K562 (cell line): ENCODE data around the gene NMRAL1. TPM values are rescaled to one million over a fixed set of nuclear protein-coding genes. Genes with fewer than 3 reads are reported as not detected.

Experiments
- ATAC-seq: fragments of 200-7000 bp; cut with Tn5 transposase; 3 replicates; pipeline ENCODE4 v1.9.1; 2020; ENCODE audit warnings: moderate library complexity
- BruUV-seq: library from RNA; stranded (reverse); fragments of 400-500 nt; replicated peaks from 2 replicates; lab custom pipeline; 2021; lab: Mats Ljungman, UMichigan
- CTCF ChIA-PET: fragments of 300-600 bp; formaldehyde crosslinking; extraction: SDS; loops from one replicate; lab custom pipeline; 2021; ENCODE audit warnings: low intra/inter-chr PET ratio; lab: Yijun Ruan, JAX
- POLR2A ChIA-PET: fragments of 300-600, 350-650 bp; sonication (Branson Sonifier 250); formaldehyde crosslinking; extraction: SDS; loops from one replicate; lab custom pipeline; 2021; ENCODE audit warnings: antibody characterized with exemption, inconsistent platforms; lab: Yijun Ruan, JAX
- DNase-seq, 4 experiments: peaks; one replicate each; pipeline versions ENCODE4 v3.0.0 to v3.0.0-alpha.2; 2011 to 2018; ENCODE audit warnings: low spot score in 3 of 4, mixed read lengths in 3 of 4; ENCODE audit errors: extremely low read depth in 1 of 4
- FAIRE-seq: peaks from 2 replicates; lab custom pipeline; 2011; peaks lifted over from hg19 to GRCh38; lab: Jason Lieb, UNC
- H2AFZ ChIP-seq: 2 replicates; pipeline ENCODE4 v1.6.0; 2011; ENCODE audit warnings: low read depth, low read length, control low read depth, inconsistent platforms
- H3K27ac ChIP-seq: fragments of 200-600 bp; 3 replicates; pipeline ENCODE4 v1.8.0; 2011; ENCODE audit warnings: low read depth, mild to moderate bottlenecking, control low read depth, inconsistent platforms, low read length, moderate library complexity, mixed read lengths; ENCODE audit errors: extremely low read depth
- H3K27me3 ChIP-seq, 2 experiments: fragments of 300-600 bp in 1 of 2; 2 replicates in 1 of 2; 3 replicates in 1 of 2; pipeline versions ENCODE4 v1.6.0 to v1.8.0; 2011; ENCODE audit warnings: inconsistent platforms in 2 of 2, low read length in 2 of 2, mild to moderate bottlenecking in 1 of 2, mixed read lengths in 1 of 2, moderate library complexity in 1 of 2; ENCODE audit not compliant: control insufficient read depth in 2 of 2, insufficient read depth in 2 of 2
- H3K36me3 ChIP-seq: fragments of 300-600 bp; 3 replicates; pipeline ENCODE4 v1.8.0; 2011; ENCODE audit warnings: mild to moderate bottlenecking, low read length, inconsistent platforms; ENCODE audit not compliant: control insufficient read depth, insufficient read depth
- H3K4me1 ChIP-seq, 2 experiments: fragments of 200-600 bp in 1 of 2; replicated peaks in 1 of 2; 2 replicates in 1 of 2; 3 replicates in 1 of 2; pipeline versions ENCODE4 v1.5.1 to v1.8.0; 2011; ENCODE audit warnings: inconsistent platforms in 2 of 2, low read length in 2 of 2, mild to moderate bottlenecking in 1 of 2, mixed read lengths in 1 of 2, moderate library complexity in 1 of 2; ENCODE audit not compliant: control insufficient read depth in 2 of 2, insufficient read depth in 2 of 2
- H3K4me2 ChIP-seq: 2 replicates; pipeline ENCODE4 v1.6.1; 2011; ENCODE audit warnings: low read length, control low read depth, inconsistent platforms, mixed read lengths; ENCODE audit not compliant: insufficient read depth
- H3K4me3 ChIP-seq: fragments of 200-600 bp; sonication (generic), shearing (Covaris generic); 2 replicates; pipeline ENCODE4 v1.5.1; 2016; ENCODE audit warnings: control low read depth, inconsistent platforms
- H3K79me2 ChIP-seq: fragments of 200-600 bp; 3 replicates; pipeline ENCODE4 v1.8.0; 2011; ENCODE audit warnings: low read length, inconsistent platforms; ENCODE audit not compliant: control insufficient read depth, insufficient read depth
- H3K9ac ChIP-seq, 2 experiments: 2 replicates each; pipeline versions ENCODE4 v1.6.0 to v1.6.1; 2011; ENCODE audit warnings: low read depth in 2 of 2, low read length in 2 of 2, control low read depth in 1 of 2, inconsistent platforms in 1 of 2, mild to moderate bottlenecking in 1 of 2, mixed read lengths in 1 of 2; ENCODE audit not compliant: insufficient read depth in 1 of 2
- H3K9me1 ChIP-seq: one replicate; pipeline ENCODE4 v1.6.0; 2011; ENCODE audit warnings: inconsistent platforms, mild to moderate bottlenecking, low read length, moderate library complexity; ENCODE audit not compliant: control insufficient read depth, insufficient read depth
- H3K9me3 ChIP-seq: replicated peaks from 2 replicates; pipeline ENCODE4 v1.5.1; 2011; ENCODE audit warnings: low read depth, low read length, inconsistent platforms; ENCODE audit not compliant: control insufficient read depth, insufficient read depth
- H4K20me1 ChIP-seq: replicated peaks from 2 replicates; pipeline ENCODE4 v1.6.1; 2011; ENCODE audit warnings: low read length, inconsistent platforms, mixed read lengths; ENCODE audit not compliant: control insufficient read depth, insufficient read depth
- RAD51 ChIP-seq: fragments of 450-650 bp; IDR thresholded peaks from 2 replicates; pipeline ENCODE4 v1.7.1; 2016; ENCODE audit warnings: low read depth, mild to moderate bottlenecking, borderline replicate concordance
- ZNF785 ChIP-seq: fragments of 250-450 bp; sonication (Bioruptor Pico); IDR thresholded peaks from 2 replicates; pipeline ENCODE4 v1.4.0; 2020; ENCODE audit warnings: mild to moderate bottlenecking
- WGBS: fragments of 100-300 bp; shearing (Covaris generic); methylation state at CpG from one replicate; pipeline ENCODE4 v1.1.6; 2016; ENCODE audit warnings: low coverage, mixed read lengths; ENCODE audit not compliant: insufficient coverage; ENCODE audit errors: missing lambda C conversion rate; 5-methylcytosine and 5-hydroxymethylcytosine counted together
- in situ Hi-C: fragments of 300-500 bp; cut with MboI; formaldehyde crosslinking; loops from 4 replicates; pipeline ENCODE4 v1.15.0; 2018; ENCODE audit warnings: inconsistent platforms, mixed read lengths
- intact Hi-C: fragments of 100-400 bp; cut with micrococcal nuclease; formaldehyde crosslinking; loops from 2 replicates; pipeline ENCODE4 v1.14.2; 2022
- polyA plus RNA-seq, 8 experiments: library from polyadenylated mRNA; depleted of rRNA in 4 of 8; stranded (reverse) in 5 of 8; unstranded in 3 of 8; fragments of >200 nt; fragmentation: Nextera tagmentation in 2 of 8; fragmentation: Illumina TruSeq in 1 of 8; extraction: Ambion mirVana in 2 of 8; extraction: Trizol in 1 of 8; gene quantifications; 2 replicates each; pipeline versions ENCODE4 v1.2.1 to v1.2.3, GENCODE V29; 2011 to 2014; ENCODE audit warnings: inconsistent platforms in 1 of 8, missing spikeins in 1 of 8
- total RNA-seq, 7 experiments: library from RNA; depleted of rRNA in 6 of 7; stranded (reverse); fragments of >200 nt in 6 of 7; fragmentation: Illumina TruSeq in 2 of 7; extraction: Trizol in 2 of 7; gene quantifications; 2 replicates each; pipeline versions ENCODE4 v1.2.1 to v1.2.3, GENCODE V29; 2011 to 2021; ENCODE audit warnings: low replicate concordance in 1 of 7
- TF ChIP-seq, protein P1 (sequence below): fragments of 450-650 bp; IDR thresholded peaks from 2 replicates; pipeline ENCODE4 v1.6.1; 2016; ENCODE audit warnings: mild to moderate bottlenecking, moderate library complexity
- TF ChIP-seq, protein P2 (sequence below): fragments of 150-350 bp; IDR thresholded peaks from 2 replicates; pipeline ENCODE4 v1.6.1; 2014; ENCODE audit warnings: low read depth, mild to moderate bottlenecking, low read length, borderline replicate concordance

The NMRAL1 gene
- total and polyA plus RNA-seq, 9 of the 15 experiments (the other 6 are each of a cell fraction or from before 2014, with no cell fraction given) = 6.3 to 116 (median 63.2) TPM

DNA sequence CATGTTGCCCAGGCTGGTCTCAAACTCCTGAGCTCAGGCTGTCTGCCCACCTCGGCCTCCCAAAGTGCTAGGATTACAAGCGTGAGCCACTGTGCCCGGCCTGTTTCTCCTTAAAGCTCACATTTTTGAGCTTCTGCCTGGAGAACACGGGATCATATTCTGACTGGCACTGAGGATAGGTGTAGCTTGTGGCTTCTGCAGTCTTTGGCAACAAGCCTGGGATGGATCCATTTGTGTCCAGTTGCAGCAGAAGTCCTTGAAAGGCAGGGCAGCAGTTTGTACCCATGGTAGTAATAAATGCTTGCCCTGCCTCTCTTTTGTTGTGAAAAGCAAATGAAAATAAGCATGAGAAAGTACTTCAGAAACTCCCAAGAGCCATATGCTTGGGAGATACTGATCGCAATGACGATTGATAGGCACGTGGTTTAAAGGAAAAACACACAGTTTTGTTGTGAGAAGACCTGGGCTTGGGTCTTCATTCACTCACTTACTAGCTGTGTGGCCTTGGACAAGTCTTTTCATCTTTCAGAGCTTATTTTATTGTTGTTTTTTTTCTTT is 54.9 kb downstream of the NMRAL1 start:
- FAIRE-seq = no peak
- H3K9ac ChIP-seq = peak overlapping the region in 1 of 2 experiments; percentile 3; a peak in 1 of 4 replicates
- no peaks in the 10 kb centered on the region for H3K9me1 ChIP-seq
- no peaks in the 10 kb centered on the region for H3K27me3 ChIP-seq
- peaks cover 22% of the 10 kb centered on the region for H3K79me2 ChIP-seq
- peaks cover 3% of the 10 kb centered on the region; the same call in 1 of the 3 replicates for H3K36me3 ChIP-seq
- no peak overlapping the region for H3K4me2 ChIP-seq
- CTCF ChIA-PET = no interaction called here
- H3K4me3 ChIP-seq = no peak overlapping the region
- in situ Hi-C loops (no loop called here), intact Hi-C loops (loop anchor here (10.0 kb wide), 1 partner anchor 535 kb away; the partner anchor contains the start of gene SEC14L5)
- BruUV-seq = no TSS peak
- no peaks in the 10 kb centered on the region for H3K9me3 ChIP-seq
- H2AFZ ChIP-seq = peak overlapping the region; percentile 68
- H4K20me1 ChIP-seq = peaks cover 13% of the 10 kb centered on the region
- 36% methylated on average over 7 of the region's 7 CpGs for WGBS
- no peak overlapping the region for H3K27ac ChIP-seq
- POLR2A ChIA-PET = interaction anchor here (0.6 to 1.0 kb wide), 5 partner anchors 9 to 68 kb away, joined by 3 read pairs; partner anchors contain the start of genes NMRAL1 and PAM16
- no peak for ATAC-seq
- H3K4me1 ChIP-seq = peaks cover 17 to 35% of the 10 kb centered on the region in 2 experiments; a peak in 4 of 5 replicates
- DNase-seq = no peak
- TF ChIP-seq ZNF785 (CRISPR knock-in tag) (no peak), RAD51 (peak; percentile 49; the same call in 1 of the 2 replicates)
- TF ChIP-seq, protein P1, sequence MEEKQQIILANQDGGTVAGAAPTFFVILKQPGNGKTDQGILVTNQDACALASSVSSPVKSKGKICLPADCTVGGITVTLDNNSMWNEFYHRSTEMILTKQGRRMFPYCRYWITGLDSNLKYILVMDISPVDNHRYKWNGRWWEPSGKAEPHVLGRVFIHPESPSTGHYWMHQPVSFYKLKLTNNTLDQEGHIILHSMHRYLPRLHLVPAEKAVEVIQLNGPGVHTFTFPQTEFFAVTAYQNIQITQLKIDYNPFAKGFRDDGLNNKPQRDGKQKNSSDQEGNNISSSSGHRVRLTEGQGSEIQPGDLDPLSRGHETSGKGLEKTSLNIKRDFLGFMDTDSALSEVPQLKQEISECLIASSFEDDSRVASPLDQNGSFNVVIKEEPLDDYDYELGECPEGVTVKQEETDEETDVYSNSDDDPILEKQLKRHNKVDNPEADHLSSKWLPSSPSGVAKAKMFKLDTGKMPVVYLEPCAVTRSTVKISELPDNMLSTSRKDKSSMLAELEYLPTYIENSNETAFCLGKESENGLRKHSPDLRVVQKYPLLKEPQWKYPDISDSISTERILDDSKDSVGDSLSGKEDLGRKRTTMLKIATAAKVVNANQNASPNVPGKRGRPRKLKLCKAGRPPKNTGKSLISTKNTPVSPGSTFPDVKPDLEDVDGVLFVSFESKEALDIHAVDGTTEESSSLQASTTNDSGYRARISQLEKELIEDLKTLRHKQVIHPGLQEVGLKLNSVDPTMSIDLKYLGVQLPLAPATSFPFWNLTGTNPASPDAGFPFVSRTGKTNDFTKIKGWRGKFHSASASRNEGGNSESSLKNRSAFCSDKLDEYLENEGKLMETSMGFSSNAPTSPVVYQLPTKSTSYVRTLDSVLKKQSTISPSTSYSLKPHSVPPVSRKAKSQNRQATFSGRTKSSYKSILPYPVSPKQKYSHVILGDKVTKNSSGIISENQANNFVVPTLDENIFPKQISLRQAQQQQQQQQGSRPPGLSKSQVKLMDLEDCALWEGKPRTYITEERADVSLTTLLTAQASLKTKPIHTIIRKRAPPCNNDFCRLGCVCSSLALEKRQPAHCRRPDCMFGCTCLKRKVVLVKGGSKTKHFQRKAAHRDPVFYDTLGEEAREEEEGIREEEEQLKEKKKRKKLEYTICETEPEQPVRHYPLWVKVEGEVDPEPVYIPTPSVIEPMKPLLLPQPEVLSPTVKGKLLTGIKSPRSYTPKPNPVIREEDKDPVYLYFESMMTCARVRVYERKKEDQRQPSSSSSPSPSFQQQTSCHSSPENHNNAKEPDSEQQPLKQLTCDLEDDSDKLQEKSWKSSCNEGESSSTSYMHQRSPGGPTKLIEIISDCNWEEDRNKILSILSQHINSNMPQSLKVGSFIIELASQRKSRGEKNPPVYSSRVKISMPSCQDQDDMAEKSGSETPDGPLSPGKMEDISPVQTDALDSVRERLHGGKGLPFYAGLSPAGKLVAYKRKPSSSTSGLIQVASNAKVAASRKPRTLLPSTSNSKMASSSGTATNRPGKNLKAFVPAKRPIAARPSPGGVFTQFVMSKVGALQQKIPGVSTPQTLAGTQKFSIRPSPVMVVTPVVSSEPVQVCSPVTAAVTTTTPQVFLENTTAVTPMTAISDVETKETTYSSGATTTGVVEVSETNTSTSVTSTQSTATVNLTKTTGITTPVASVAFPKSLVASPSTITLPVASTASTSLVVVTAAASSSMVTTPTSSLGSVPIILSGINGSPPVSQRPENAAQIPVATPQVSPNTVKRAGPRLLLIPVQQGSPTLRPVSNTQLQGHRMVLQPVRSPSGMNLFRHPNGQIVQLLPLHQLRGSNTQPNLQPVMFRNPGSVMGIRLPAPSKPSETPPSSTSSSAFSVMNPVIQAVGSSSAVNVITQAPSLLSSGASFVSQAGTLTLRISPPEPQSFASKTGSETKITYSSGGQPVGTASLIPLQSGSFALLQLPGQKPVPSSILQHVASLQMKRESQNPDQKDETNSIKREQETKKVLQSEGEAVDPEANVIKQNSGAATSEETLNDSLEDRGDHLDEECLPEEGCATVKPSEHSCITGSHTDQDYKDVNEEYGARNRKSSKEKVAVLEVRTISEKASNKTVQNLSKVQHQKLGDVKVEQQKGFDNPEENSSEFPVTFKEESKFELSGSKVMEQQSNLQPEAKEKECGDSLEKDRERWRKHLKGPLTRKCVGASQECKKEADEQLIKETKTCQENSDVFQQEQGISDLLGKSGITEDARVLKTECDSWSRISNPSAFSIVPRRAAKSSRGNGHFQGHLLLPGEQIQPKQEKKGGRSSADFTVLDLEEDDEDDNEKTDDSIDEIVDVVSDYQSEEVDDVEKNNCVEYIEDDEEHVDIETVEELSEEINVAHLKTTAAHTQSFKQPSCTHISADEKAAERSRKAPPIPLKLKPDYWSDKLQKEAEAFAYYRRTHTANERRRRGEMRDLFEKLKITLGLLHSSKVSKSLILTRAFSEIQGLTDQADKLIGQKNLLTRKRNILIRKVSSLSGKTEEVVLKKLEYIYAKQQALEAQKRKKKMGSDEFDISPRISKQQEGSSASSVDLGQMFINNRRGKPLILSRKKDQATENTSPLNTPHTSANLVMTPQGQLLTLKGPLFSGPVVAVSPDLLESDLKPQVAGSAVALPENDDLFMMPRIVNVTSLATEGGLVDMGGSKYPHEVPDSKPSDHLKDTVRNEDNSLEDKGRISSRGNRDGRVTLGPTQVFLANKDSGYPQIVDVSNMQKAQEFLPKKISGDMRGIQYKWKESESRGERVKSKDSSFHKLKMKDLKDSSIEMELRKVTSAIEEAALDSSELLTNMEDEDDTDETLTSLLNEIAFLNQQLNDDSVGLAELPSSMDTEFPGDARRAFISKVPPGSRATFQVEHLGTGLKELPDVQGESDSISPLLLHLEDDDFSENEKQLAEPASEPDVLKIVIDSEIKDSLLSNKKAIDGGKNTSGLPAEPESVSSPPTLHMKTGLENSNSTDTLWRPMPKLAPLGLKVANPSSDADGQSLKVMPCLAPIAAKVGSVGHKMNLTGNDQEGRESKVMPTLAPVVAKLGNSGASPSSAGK = peak; percentile 38; the same call in 1 of the 2 replicates
- TF ChIP-seq, protein P2, sequence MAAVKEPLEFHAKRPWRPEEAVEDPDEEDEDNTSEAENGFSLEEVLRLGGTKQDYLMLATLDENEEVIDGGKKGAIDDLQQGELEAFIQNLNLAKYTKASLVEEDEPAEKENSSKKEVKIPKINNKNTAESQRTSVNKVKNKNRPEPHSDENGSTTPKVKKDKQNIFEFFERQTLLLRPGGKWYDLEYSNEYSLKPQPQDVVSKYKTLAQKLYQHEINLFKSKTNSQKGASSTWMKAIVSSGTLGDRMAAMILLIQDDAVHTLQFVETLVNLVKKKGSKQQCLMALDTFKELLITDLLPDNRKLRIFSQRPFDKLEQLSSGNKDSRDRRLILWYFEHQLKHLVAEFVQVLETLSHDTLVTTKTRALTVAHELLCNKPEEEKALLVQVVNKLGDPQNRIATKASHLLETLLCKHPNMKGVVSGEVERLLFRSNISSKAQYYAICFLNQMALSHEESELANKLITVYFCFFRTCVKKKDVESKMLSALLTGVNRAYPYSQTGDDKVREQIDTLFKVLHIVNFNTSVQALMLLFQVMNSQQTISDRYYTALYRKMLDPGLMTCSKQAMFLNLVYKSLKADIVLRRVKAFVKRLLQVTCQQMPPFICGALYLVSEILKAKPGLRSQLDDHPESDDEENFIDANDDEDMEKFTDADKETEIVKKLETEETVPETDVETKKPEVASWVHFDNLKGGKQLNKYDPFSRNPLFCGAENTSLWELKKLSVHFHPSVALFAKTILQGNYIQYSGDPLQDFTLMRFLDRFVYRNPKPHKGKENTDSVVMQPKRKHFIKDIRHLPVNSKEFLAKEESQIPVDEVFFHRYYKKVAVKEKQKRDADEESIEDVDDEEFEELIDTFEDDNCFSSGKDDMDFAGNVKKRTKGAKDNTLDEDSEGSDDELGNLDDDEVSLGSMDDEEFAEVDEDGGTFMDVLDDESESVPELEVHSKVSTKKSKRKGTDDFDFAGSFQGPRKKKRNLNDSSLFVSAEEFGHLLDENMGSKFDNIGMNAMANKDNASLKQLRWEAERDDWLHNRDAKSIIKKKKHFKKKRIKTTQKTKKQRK = no peak
